ENCODE results near the gene IFT27.

Gene IFT27

DNA sequence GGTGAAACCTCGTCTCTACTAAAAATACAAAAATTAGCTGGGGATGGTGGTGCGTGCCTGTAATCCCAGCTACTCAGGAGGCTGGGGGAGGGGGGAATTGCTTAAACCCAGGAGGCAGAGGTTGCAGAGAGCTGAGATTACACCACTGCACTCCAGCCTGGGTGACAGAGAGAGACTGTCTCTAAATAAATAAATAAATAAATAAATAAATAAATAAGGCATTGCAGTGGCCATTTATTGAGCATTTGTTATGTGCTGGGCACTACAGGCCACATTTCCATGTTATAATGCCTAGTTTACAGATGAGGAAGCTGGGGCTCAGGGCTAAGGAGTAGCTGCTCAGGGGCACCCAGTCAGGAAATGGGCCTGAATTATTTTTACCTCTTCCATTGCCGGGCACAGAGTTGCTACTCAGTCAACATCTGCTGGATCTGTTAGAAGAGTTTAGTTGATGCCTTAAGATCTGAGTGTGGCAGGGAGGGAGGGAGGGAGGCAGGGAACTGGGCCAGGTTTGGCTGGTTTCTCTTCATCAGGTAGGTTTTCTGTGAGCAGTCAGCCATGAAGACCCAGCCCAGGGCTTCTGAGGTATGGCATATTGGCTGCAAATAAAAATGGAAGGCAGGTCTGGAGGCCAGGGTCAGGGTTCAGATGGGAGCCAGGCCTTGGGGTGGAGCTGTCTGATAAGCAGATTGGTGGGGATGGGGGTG, 35.3 kb upstream of the IFT27 start:
- no peak for TF ChIP-seq CTCF (IDR thresholded peaks at IDR 0.05; ENCODE audit: low read depth, low read length)
- TF ChIP-seq MYC (IDR thresholded peaks at IDR 0.05; ENCODE audit: low read depth, low read length): no peak
- TF ChIP-seq, protein P1, sequence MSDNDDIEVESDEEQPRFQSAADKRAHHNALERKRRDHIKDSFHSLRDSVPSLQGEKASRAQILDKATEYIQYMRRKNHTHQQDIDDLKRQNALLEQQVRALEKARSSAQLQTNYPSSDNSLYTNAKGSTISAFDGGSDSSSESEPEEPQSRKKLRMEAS (IDR thresholded peaks at IDR 0.05; ENCODE audit: low read depth, low read length): no peak
- TF ChIP-seq POLR2A (IDR thresholded peaks at IDR 0.05; ENCODE audit: extremely low read depth, insufficient read length): no peak
- H3K4me3 ChIP-seq (ENCODE audit: low read depth, low read length): no peak overlapping the region
- no peak for DNase-seq (ENCODE audit: low read depth)

DNA sequence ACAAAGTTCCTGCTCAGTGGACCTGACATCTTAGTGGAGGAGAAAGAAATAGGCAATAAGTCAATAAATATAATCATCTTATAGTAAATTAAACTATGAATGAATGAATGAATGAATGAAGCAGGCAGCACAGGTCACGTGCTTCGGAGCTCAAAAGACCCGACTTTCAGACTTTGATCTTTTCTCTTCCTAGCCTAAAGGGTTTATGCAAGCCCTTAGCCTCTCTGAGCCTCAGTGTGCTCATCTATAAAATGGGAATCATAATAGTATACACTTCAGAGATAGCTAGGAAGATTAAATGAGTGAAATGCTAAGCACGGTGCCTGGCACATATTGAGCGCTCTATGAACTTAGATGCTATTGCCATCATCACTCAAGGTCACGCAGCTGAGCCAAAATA, 33.4 kb upstream of the IFT27 start:
- no peak overlapping the region for H3K4me3 ChIP-seq (ENCODE audit: low read depth, low read length)
- no peak for DNase-seq (ENCODE audit: low read depth)

DNA sequence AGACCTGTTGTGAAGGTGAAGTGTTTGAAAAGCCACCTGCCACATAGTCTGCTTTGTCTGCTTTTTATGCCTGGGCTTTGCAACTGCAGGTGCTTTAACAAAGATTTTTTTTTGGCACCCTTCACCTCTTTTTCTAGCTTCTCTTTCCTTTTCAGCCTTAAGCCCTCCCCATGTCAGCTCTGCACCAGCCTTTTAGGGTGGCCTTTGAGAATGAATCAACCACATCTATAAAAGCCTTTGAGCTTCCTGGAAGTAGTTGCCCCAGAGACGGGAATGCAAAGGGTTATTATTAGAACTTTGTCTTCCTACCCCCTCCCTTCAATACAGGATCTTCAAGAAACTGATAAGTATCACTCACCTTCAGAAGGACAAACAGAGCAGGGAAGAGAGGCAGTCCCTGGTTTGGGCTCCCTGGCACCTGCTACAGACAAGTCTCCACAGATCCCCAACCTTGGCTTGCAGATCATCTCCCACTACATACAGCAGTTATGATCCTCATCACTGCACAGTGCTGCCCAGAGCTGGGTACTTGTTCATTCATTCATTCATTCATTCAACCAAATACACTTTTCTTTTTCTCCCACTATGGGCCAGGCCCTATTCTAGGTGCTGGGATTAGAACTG, 32.9 kb upstream of the IFT27 start:
- no peak overlapping the region for H3K4me3 ChIP-seq (ENCODE audit: low read depth, low read length)
- DNase-seq (ENCODE audit: low read depth): no peak
- no peak for TF ChIP-seq MYC (IDR thresholded peaks at IDR 0.05; ENCODE audit: low read depth, low read length)
- no peak for TF ChIP-seq POLR2A (IDR thresholded peaks at IDR 0.05; ENCODE audit: extremely low read depth, insufficient read length)
- TF ChIP-seq, protein P1 (IDR thresholded peaks at IDR 0.05; ENCODE audit: low read depth, low read length): no peak
- TF ChIP-seq CTCF (IDR thresholded peaks at IDR 0.05; ENCODE audit: low read depth, low read length): no peak

More for the DNA sequence above, 33.4 kb upstream of the IFT27 start:
- TF ChIP-seq MYC (IDR thresholded peaks at IDR 0.05; ENCODE audit: low read depth, low read length): no peak
- no peak for TF ChIP-seq POLR2A (IDR thresholded peaks at IDR 0.05; ENCODE audit: extremely low read depth, insufficient read length)
- no peak for TF ChIP-seq CTCF (IDR thresholded peaks at IDR 0.05; ENCODE audit: low read depth, low read length)
- TF ChIP-seq, protein P1 (IDR thresholded peaks at IDR 0.05; ENCODE audit: low read depth, low read length): no peak

DNA sequence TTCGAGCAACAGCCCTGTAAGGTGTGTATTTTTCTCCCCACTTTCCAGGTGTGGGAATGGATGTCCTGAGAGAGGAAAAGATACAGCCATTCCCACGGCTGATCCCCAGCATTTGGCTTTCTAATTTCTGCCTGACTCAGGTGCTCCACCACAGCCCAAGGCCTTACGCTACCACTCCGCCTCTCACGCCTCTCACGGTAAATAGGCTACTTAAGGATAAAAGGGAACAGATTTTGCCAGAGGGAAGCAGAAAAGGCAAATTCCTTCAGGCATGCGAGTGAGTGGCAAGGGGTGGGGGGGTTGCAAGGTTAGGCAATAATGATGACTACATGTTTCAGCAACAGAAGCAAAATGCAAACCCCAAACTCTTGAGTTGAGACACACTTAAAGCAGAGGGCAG, 31.7 kb upstream of the IFT27 start:
- DNase-seq (ENCODE audit: low read depth): no peak
- H3K4me3 ChIP-seq (ENCODE audit: low read depth, low read length): no peak overlapping the region
- TF ChIP-seq POLR2A (IDR thresholded peaks at IDR 0.05; ENCODE audit: extremely low read depth, insufficient read length) (no peak), CTCF (IDR thresholded peaks at IDR 0.05; ENCODE audit: low read depth, low read length) (no peak), MYC (IDR thresholded peaks at IDR 0.05; ENCODE audit: low read depth, low read length) (no peak)
- TF ChIP-seq, protein P1 (IDR thresholded peaks at IDR 0.05; ENCODE audit: low read depth, low read length): no peak

GRCh38 chr22:36806835-36807234, 30.9 kb upstream of the IFT27 start:
- no peak overlapping the region for H3K4me3 ChIP-seq (ENCODE audit: low read depth, low read length)
- TF ChIP-seq CTCF (IDR thresholded peaks at IDR 0.05; ENCODE audit: low read depth, low read length): no peak
- TF ChIP-seq, protein P1 (IDR thresholded peaks at IDR 0.05; ENCODE audit: low read depth, low read length): no peak
- no peak for TF ChIP-seq MYC (IDR thresholded peaks at IDR 0.05; ENCODE audit: low read depth, low read length)
- no peak for TF ChIP-seq POLR2A (IDR thresholded peaks at IDR 0.05; ENCODE audit: extremely low read depth, insufficient read length)
- DNase-seq (ENCODE audit: low read depth): no peak
